Fibroblast of pulmonary artery (primary cell): Measurements from ENCODE around the gene NARS2.

Source experiments
- DNase-seq: peaks from one replicate; pipeline ENCODE4 v3.0.0-alpha.2; 2010; ENCODE audit warnings: low read depth
- H3K4me3 ChIP-seq: replicated peaks from 2 replicates; pipeline ENCODE4 v1.5.1; 2011; ENCODE audit warnings: low read depth, mild to moderate bottlenecking, control low read depth, low read length, moderate library complexity
- TF ChIP-seq, protein P1 (sequence below): IDR thresholded peaks from 2 replicates; pipeline ENCODE4 v1.5.1; 2011; ENCODE audit warnings: mild to moderate bottlenecking, control low read depth, low read length, inconsistent platforms; ENCODE audit errors: missing control alignments

NARS2 gene

DNA sequence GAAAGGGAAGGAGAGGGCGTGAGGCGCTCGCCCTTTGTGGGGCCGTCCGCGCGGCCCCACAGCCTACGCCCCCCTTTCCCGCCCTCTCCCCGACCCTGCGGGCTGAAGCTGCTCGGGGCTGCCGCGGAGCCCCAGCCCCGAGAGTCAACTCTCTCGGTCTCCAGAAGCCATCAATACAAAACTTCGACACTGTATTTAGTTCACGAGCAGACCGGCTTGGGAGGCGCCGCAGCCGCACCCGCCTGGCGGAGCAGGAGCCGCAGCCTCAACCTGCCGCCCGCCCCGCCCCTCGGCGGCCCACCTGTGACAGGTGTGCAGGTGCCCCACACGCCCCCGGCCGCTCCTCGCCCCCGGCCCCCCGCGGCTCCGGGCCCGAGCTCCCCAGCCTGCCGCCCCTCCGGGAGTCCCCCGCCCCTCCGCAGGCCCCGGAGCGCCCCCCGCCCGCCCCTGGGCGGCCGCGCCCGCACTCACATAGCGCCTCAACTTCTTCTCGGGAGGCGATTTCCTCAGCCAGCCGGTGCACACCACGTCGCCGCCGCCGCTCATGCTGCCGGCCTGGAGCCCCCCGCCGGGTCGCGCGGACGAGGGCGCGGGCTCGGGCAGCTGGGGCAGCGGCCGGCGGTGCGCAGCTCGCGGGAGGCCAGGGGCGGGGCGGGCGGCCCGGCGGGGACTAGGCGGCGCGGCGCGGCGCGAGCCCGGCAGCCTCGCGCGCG, 157.3 kb downstream of the NARS2 start, which contains the start of gene GAB2:
GAB2 (minus strand) TSS at position 646 of the 713 bp plus-strand sequence; CDS start at position 546, 100 bp downstream.
- TF ChIP-seq, protein P1, sequence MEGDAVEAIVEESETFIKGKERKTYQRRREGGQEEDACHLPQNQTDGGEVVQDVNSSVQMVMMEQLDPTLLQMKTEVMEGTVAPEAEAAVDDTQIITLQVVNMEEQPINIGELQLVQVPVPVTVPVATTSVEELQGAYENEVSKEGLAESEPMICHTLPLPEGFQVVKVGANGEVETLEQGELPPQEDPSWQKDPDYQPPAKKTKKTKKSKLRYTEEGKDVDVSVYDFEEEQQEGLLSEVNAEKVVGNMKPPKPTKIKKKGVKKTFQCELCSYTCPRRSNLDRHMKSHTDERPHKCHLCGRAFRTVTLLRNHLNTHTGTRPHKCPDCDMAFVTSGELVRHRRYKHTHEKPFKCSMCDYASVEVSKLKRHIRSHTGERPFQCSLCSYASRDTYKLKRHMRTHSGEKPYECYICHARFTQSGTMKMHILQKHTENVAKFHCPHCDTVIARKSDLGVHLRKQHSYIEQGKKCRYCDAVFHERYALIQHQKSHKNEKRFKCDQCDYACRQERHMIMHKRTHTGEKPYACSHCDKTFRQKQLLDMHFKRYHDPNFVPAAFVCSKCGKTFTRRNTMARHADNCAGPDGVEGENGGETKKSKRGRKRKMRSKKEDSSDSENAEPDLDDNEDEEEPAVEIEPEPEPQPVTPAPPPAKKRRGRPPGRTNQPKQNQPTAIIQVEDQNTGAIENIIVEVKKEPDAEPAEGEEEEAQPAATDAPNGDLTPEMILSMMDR = no peak
- no peak for DNase-seq
- peak within 1 kb of the TSS; percentile 76 for H3K4me3 ChIP-seq

GRCh38 chr11:78416285-78417174, 158.1 kb downstream of the NARS2 start:
- H3K4me3 ChIP-seq = peak overlapping the region; percentile 74
- TF ChIP-seq, protein P1 = peak; percentile 34
- DNase-seq = peak; percentile 92

DNA sequence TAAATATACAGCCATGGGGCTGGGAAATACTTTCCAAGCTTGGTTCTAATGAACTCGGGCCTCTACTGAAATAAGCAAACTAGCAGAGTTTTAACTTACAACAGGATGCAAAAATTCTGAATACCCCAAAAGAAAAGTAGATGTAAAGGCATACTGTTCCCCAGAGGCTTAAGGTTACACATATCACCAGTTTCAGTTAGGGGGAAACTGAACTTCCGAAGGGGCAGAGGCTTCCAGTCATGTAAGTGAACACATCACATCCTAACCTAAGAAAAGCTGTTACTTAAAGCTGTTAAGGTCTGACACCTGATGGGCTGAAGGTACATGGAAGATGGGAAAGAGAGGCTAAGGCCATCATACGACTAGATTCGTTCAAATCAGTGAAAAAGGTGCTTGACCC, 159.3 kb downstream of the NARS2 start:
- TF ChIP-seq, protein P1 = no peak
- DNase-seq = no peak
- no peak overlapping the region for H3K4me3 ChIP-seq

GRCh38 chr11:78414321-78415051, 160.2 kb downstream of the NARS2 start:
- no peak overlapping the region for H3K4me3 ChIP-seq
- TF ChIP-seq, protein P1 = peak; percentile 57

GRCh38 chr11:78408619-78409018, 166.0 kb downstream of the NARS2 start:
- DNase-seq = no peak
- no peak overlapping the region for H3K4me3 ChIP-seq
- TF ChIP-seq, protein P1 = no peak

More at GRCh38 chr11:78414321-78415051, 160.2 kb downstream of the NARS2 start:
- peak; percentile 44 for DNase-seq

DNA sequence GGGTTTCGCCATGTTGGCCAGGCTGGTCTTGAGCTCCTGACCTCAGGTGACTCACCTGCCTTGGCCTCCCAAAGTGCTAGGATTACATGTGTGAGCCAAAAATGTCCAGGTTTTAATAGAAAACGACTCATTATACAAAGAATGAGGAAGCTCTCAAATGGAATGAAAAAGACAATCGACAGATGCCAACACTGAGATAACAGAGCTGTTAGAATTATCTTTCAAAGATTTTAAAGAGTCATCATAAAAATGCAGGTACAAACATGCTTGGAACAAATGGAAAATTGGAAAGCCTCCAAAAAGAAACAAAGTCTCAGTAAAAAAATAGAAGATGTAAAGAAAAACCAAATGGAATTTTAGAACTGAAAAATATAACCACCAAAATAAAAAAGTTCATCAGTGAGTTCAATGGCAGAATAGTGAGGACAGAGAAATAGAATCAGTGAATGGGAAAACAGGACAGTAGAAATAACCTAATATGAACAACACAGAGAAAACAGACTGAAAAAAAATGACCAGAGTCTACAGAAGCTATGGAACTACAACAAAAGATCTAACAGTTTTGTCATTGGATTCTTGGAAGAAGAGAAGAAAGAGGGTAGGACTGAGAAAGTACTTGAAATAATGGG, 168.0 kb downstream of the NARS2 start:
- DNase-seq = no peak
- TF ChIP-seq, protein P1 = no peak
- H3K4me3 ChIP-seq = no peak overlapping the region
